A549 (cell line): ENCODE data around the gene MMP2. TPM values are rescaled to one million over a fixed set of nuclear protein-coding genes. Genes with fewer than 3 reads are reported as not detected.

ENCODE experiments used
- ATAC-seq, 2 experiments: fragments of 200-7000 bp in 1 of 2; fragments of >200 bp in 1 of 2; cut with Nextera tagmentation in 1 of 2; cut with Tn5 transposase in 1 of 2; 3 replicates each; pipeline versions ENCODE4 v1.8.0 to v1.9.1; 2018 to 2020; ENCODE audit warnings: mild to moderate bottlenecking in 1 of 2, moderate library complexity in 1 of 2
- CTCF ChIA-PET: fragments of 300-600 bp; sonication (Branson Sonifier 250); formaldehyde crosslinking; extraction: SDS; loops from one replicate; lab custom pipeline; 2021; ENCODE audit warnings: antibody characterized with exemption, inconsistent platforms; lab: Yijun Ruan, JAX
- POLR2A ChIA-PET: fragments of 350-600 bp; formaldehyde crosslinking; extraction: SDS; loops from one replicate; lab custom pipeline; 2021; ENCODE audit warnings: antibody characterized with exemption, inconsistent platforms; lab: Yijun Ruan, JAX
- DNase-seq, 2 experiments: peaks; one replicate each; pipeline versions ENCODE4 v3.0.0 to v3.0.0-alpha.2; 2011 to 2016; ENCODE audit warnings: low read depth in 1 of 2, low spot score in 1 of 2
- FAIRE-seq: peaks from 2 replicates; lab custom pipeline; 2011; peaks lifted over from hg19 to GRCh38; lab: Jason Lieb, UNC
- H3K27ac ChIP-seq, 2 experiments: fragments of >200 bp; sonication (Bioruptor Twin); formaldehyde crosslinking; 3 replicates each; pipeline ENCODE4 v1.5.1; 2016 to 2017
- H3K4me1 ChIP-seq: fragments of >200 bp; sonication (Bioruptor Twin); formaldehyde crosslinking; 3 replicates; pipeline ENCODE4 v1.6.1; 2016
- H3K4me2 ChIP-seq: fragments of >200 bp; sonication (Bioruptor Twin); formaldehyde crosslinking; 3 replicates; pipeline ENCODE4 v1.6.1; 2016
- H3K4me3 ChIP-seq: fragments of >200 bp; sonication (Bioruptor Twin); formaldehyde crosslinking; 3 replicates; pipeline ENCODE4 v1.5.1; 2016
- H3K9me3 ChIP-seq: fragments of >200 bp; sonication (Bioruptor Twin); formaldehyde crosslinking; 3 replicates; pipeline ENCODE4 v1.6.1; 2016
- CEBPB ChIP-seq, 2 experiments: fragments of >200 bp in 1 of 2; sonication (Bioruptor Twin) in 1 of 2; formaldehyde crosslinking in 1 of 2; IDR thresholded peaks; 2 replicates each; pipeline ENCODE4 v1.6.1; 2012 to 2016
- CHD4 ChIP-seq: fragments of 200-600 bp; sonication (generic); IDR thresholded peaks from 2 replicates; pipeline ENCODE4 v1.6.1; 2016; ENCODE audit warnings: antibody characterized with exemption, mild to moderate bottlenecking, borderline replicate concordance
- CTCF ChIP-seq: fragments of >200 bp; sonication (Bioruptor Twin); formaldehyde crosslinking; IDR thresholded peaks from 3 replicates; pipeline ENCODE4 v1.5.1; 2016
- ELK1 ChIP-seq: fragments of 150-350 bp; IDR thresholded peaks from 2 replicates; pipeline ENCODE4 v1.6.1; 2014; ENCODE audit warnings: low read depth, mild to moderate bottlenecking, low read length
- EP300 ChIP-seq, 2 experiments: fragments of >200 bp; sonication (Bioruptor Twin); formaldehyde crosslinking; IDR thresholded peaks; 2 replicates in 1 of 2; 3 replicates in 1 of 2; pipeline ENCODE4 v1.6.1; 2016 to 2017
- ESRRA ChIP-seq: fragments of 150-350 bp; IDR thresholded peaks from 2 replicates; pipeline ENCODE4 v1.6.1; 2014; ENCODE audit warnings: mild to moderate bottlenecking, low read length, borderline replicate concordance
- FOSB ChIP-seq: fragments of 250-450 bp; sonication (Bioruptor Pico); IDR thresholded peaks from 2 replicates; pipeline ENCODE4 v1.5.0; 2020; ENCODE audit warnings: mild to moderate bottlenecking, moderate library complexity
- FOXS1 ChIP-seq: fragments of 250-450 bp; sonication (Bioruptor Pico); IDR thresholded peaks from 2 replicates; pipeline ENCODE4 v1.5.0; 2020; ENCODE audit warnings: mild to moderate bottlenecking, moderate library complexity
- GATA3 ChIP-seq: IDR thresholded peaks from 2 replicates; pipeline ENCODE4 v1.6.1; 2012; ENCODE audit warnings: borderline replicate concordance
- HES2 ChIP-seq: fragments of >200 bp; sonication (Bioruptor Twin); formaldehyde crosslinking; IDR thresholded peaks from 2 replicates; pipeline ENCODE4 v1.6.1; 2016
- HOXB5 ChIP-seq: fragments of 250-450 bp; sonication (Bioruptor Pico); IDR thresholded peaks from 2 replicates; pipeline ENCODE4 v1.5.0; 2020; ENCODE audit warnings: mild to moderate bottlenecking, moderate library complexity
- JUN ChIP-seq, 2 experiments: fragments of >200 bp; sonication (Bioruptor Twin); formaldehyde crosslinking; IDR thresholded peaks; 2 replicates in 1 of 2; 3 replicates in 1 of 2; pipeline ENCODE4 v1.6.1; 2016 to 2017
- JUNB ChIP-seq: fragments of >200 bp; sonication (Bioruptor Twin); formaldehyde crosslinking; IDR thresholded peaks from 2 replicates; pipeline ENCODE4 v1.6.1; 2016
- KDM1A ChIP-seq: fragments of 200-600 bp; sonication (generic); IDR thresholded peaks from 2 replicates; pipeline ENCODE4 v1.6.1; 2016; ENCODE audit warnings: low read depth, mild to moderate bottlenecking
- KDM5A ChIP-seq: fragments of 200-600 bp; sonication (generic); IDR thresholded peaks from 2 replicates; pipeline ENCODE4 v1.6.1; 2016; ENCODE audit warnings: antibody characterized with exemption, mild to moderate bottlenecking
- MAX ChIP-seq: IDR thresholded peaks from 2 replicates; pipeline ENCODE4 v1.6.1; 2012
- MYC ChIP-seq: IDR thresholded peaks from 2 replicates; pipeline ENCODE4 v1.6.1; 2012; ENCODE audit warnings: mild to moderate bottlenecking, inconsistent platforms, low read length, improper control_type of control experiment, borderline replicate concordance
- POLR2A ChIP-seq: IDR thresholded peaks from 2 replicates; pipeline ENCODE4 v1.6.1; 2012; ENCODE audit warnings: mild to moderate bottlenecking, low read length
- RARB ChIP-seq: fragments of 250-450 bp; sonication (Bioruptor Pico); IDR thresholded peaks from 2 replicates; pipeline ENCODE4 v1.8.0; 2021; ENCODE audit warnings: mild to moderate bottlenecking, moderate library complexity
- USF2 ChIP-seq: fragments of 450-650 bp; IDR thresholded peaks from 2 replicates; pipeline ENCODE4 v1.6.1; 2014; ENCODE audit warnings: antibody characterized with exemption
- ZNF302 ChIP-seq: fragments of 250-450 bp; sonication (Bioruptor Pico); IDR thresholded peaks from 2 replicates; pipeline ENCODE4 v1.9.0; 2021; ENCODE audit warnings: inconsistent platforms, mild to moderate bottlenecking, moderate library complexity
- WGBS: methylation state at CpG from one replicate; pipeline ENCODE4 v1.1.6; 2017; ENCODE audit errors: missing lambda C conversion rate; 5-methylcytosine and 5-hydroxymethylcytosine counted together
- polyA minus RNA-seq: library from RNA; depleted of rRNA, polyadenylated mRNA; stranded (reverse); fragments of >200 nt; gene quantifications from 2 replicates; pipeline ENCODE4 v1.2.3, GENCODE V29; 2011; rRNA and poly(A)+ RNA removed
- polyA plus RNA-seq, 4 experiments: library from polyadenylated mRNA; depleted of rRNA in 3 of 4; stranded (reverse); fragments of >200 nt; fragmentation: RNase III in 1 of 4; extraction: RNeasy Plus Mini Kit Qiagen cat#74134 plus additional on column Dnase treatment in 1 of 4; gene quantifications; 2 replicates in 3 of 4; 3 replicates in 1 of 4; pipeline ENCODE4 v1.2.3, GENCODE V29; 2011 to 2017

Gene MMP2
- polyA plus RNA-seq (2011; rRNA removed), result 11.8 and 16.2 TPM in 2 replicates
- 5.9 and 7.6 TPM in 2 replicates for polyA plus RNA-seq (2012; cell fraction: cytosol; rRNA removed)
- 11.8 and 13.2 TPM in 2 replicates for polyA plus RNA-seq (2012; cell fraction: nucleus; rRNA removed)
- 9.5 to 14.6 TPM (median 11.5 TPM) in 3 replicates for polyA plus RNA-seq (2017; fragmentation: RNase III; extraction: RNeasy Plus Mini Kit Qiagen cat#74134 plus additional on column Dnase treatment)
- polyA minus RNA-seq, result 20.7 and 26.3 TPM in 2 replicates

- peak within 1 kb of the TSS; percentile 56 to 89; a peak in 4 of 6 replicates for H3K27ac ChIP-seq
- ATAC-seq (peak; percentile 55 to 77; a peak in 4 of 6 replicates), DNase-seq (no peak), FAIRE-seq (no peak)
- H3K4me1 ChIP-seq, result 0 out of 3 replicates have a peak, but pooled peaks cover 3% of the 10 kb centered on the region
- TF ChIP-seq CTCF (no peak), FOSB (CRISPR knock-in tag) (no peak), HES2 (no peak), KDM1A (no peak), POLR2A (no peak), HOXB5 (CRISPR knock-in tag) (no peak), EP300 (IDR thresholded peaks at IDR 0.05) (no peak)
- ChIA-PET CTCF (interaction anchor here (2.6 kb wide), 1 partner anchor 14 kb away, joined by 24 read pairs; no protein-coding TSS in a partner anchor), POLR2A (no interaction called here)
- H3K4me2 ChIP-seq, result peak within 1 kb of the TSS; percentile 100
- peak within 1 kb of the TSS; percentile 60 for H3K4me3 ChIP-seq
- 41% methylated on average over 23 of the region's 46 CpGs for WGBS
- H3K9me3 ChIP-seq, result no peaks in the 10 kb centered on the region
These were observed at the start of gene MMP2 for GRCh38 chr16:55478827-55479429. TSS of gene MMP2 (plus strand) at chr16:55479198. CDS start at chr16:55479480, 282 bp downstream.

- Histone ChIP-seq H3K4me2 (no peak overlapping the region), H3K4me3 (no peak overlapping the region), H3K4me1 (no peaks in the 10 kb centered on the region), H3K9me3 (no peaks in the 10 kb centered on the region), H3K27ac (no peak overlapping the region)
- ChIA-PET POLR2A (no interaction called here), CTCF (interaction anchor here (1.2 kb wide), 1 partner anchor 32 kb away, joined by 4 read pairs; no protein-coding TSS in a partner anchor)
- DNase-seq, result no peak
- no peak for FAIRE-seq
- 14% methylated on average over 5 of the region's 5 CpGs for WGBS
- TF ChIP-seq ELK1 (no peak), ESRRA (no peak), MYC (no peak), KDM1A (no peak)
- no peak for ATAC-seq
These were observed 46.0 kb upstream of the MMP2 start for GRCh38 chr16:55433030-55433429.

GRCh38 chr16:55433535-55433934 is 45.5 kb upstream of the MMP2 start:
- TF ChIP-seq ZNF302 (CRISPR knock-in tag) (no peak), EP300 (IDR thresholded peaks at IDR 0.05) (no peak), JUNB (no peak), RARB (CRISPR knock-in tag) (no peak), MYC (no peak), FOXS1 (CRISPR knock-in tag) (no peak), KDM1A (no peak), GATA3 (no peak), USF2 (no peak), KDM5A (no peak), JUN (IDR thresholded peaks at IDR 0.05) (no peak), MAX (no peak), CHD4 (no peak), CEBPB (IDR thresholded peaks at IDR 0.05) (no peak), CTCF (no peak)

More at GRCh38 chr16:55433535-55433934, 45.5 kb upstream of the MMP2 start:
- ChIA-PET POLR2A (no interaction called here), CTCF (no interaction called here)
- Histone ChIP-seq H3K4me3 (no peak overlapping the region), H3K9me3 (no peaks in the 10 kb centered on the region), H3K4me2 (no peak overlapping the region), H3K4me1 (no peaks in the 10 kb centered on the region), H3K27ac (no peak overlapping the region)
- FAIRE-seq, result no peak
- no peak for DNase-seq
- ATAC-seq, result no peak
- WGBS, result 32% methylated on average over 5 of the region's 5 CpGs
